Astrocyte of the spinal cord (primary cell): ENCODE data around the gene NPLOC4.

Experiments
- DNase-seq: peaks from one replicate; pipeline ENCODE4 v3.0.0; 2011; ENCODE audit warnings: low read depth, low spot score
- H3K4me3 ChIP-seq: 2 replicates; pipeline ENCODE4 v1.5.1; 2011; ENCODE audit warnings: low read depth, mild to moderate bottlenecking, low read length, moderate library complexity
- in situ Hi-C: cut with HindIII; loops from 2 replicates; pipeline ENCODE4 v1.10.0; 2017; ENCODE audit warnings: low sequenced_read_pairs
- TF ChIP-seq, protein P1 (sequence below): IDR thresholded peaks from 2 replicates; pipeline ENCODE4 v1.5.1; 2012; ENCODE audit warnings: low read depth, mild to moderate bottlenecking, low read length, inconsistent platforms

NPLOC4 gene

DNA sequence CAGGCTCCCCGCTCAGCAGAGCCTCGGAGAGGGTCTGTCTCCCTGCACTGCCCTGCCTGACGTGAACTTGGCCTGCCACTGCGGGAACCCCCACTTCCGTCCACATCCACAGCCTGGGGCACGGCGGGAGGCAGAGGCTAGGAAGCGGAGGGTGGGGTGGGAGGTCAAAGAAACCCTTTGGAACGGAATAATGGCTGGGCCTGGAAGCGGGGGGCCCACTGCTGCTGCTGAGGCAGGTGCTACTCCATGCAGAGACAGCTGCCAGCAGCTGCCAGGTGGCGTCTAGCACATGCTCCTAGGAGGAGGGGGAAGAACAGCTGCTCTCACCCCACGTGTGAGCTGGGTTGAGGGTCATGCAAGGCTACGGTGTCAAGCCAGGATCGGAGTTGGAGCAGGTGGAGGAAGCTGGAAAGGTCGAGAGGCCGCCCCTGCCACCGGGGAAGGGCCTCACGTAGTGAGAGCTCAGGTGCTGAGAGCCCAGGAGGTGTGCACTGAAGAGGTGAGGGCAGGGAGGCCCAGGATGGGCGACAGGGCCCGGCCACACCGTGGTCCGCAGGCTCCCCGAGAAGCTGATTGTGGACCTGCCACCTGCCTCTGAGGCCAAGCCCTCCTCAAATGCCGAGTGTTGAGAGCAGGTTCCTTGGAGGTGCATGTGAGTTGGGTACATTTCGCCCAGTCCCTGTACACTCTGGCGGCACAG is 98.9 kb downstream of the NPLOC4 start:
- no peak for DNase-seq
- in situ Hi-C loops, result no loop called here
- TF ChIP-seq, protein P1, sequence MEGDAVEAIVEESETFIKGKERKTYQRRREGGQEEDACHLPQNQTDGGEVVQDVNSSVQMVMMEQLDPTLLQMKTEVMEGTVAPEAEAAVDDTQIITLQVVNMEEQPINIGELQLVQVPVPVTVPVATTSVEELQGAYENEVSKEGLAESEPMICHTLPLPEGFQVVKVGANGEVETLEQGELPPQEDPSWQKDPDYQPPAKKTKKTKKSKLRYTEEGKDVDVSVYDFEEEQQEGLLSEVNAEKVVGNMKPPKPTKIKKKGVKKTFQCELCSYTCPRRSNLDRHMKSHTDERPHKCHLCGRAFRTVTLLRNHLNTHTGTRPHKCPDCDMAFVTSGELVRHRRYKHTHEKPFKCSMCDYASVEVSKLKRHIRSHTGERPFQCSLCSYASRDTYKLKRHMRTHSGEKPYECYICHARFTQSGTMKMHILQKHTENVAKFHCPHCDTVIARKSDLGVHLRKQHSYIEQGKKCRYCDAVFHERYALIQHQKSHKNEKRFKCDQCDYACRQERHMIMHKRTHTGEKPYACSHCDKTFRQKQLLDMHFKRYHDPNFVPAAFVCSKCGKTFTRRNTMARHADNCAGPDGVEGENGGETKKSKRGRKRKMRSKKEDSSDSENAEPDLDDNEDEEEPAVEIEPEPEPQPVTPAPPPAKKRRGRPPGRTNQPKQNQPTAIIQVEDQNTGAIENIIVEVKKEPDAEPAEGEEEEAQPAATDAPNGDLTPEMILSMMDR, result no peak
- H3K4me3 ChIP-seq, result no peak overlapping the region

DNA sequence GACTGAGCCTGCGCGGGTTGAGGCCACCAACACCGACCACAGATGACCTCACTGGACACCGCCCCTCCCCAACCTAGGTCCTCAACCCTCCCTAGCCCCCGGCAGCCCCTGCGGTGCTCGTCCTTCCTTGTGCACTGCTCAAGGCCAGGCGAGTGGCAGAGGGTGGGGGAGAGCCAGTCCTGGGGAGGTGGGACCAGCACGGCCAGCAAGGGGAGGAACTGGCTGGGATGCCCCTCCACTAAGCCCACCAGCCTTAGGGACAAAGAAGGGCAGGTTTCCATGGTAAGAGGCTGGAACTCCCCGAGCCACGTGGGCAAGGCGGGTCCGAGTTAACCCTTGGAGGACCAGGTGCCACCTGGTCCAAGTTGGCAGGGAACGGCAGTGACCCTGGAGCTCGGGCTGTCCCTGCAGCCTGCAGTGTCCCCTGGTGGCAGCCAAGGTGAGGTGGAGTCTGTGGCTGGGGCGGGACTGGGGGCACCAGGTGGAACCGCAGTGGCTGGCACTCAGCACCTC is 99.5 kb downstream of the NPLOC4 start:
- in situ Hi-C loops, result no loop called here
- no peak for DNase-seq
- TF ChIP-seq, protein P1, result peak; percentile 63
- no peak overlapping the region for H3K4me3 ChIP-seq

DNA sequence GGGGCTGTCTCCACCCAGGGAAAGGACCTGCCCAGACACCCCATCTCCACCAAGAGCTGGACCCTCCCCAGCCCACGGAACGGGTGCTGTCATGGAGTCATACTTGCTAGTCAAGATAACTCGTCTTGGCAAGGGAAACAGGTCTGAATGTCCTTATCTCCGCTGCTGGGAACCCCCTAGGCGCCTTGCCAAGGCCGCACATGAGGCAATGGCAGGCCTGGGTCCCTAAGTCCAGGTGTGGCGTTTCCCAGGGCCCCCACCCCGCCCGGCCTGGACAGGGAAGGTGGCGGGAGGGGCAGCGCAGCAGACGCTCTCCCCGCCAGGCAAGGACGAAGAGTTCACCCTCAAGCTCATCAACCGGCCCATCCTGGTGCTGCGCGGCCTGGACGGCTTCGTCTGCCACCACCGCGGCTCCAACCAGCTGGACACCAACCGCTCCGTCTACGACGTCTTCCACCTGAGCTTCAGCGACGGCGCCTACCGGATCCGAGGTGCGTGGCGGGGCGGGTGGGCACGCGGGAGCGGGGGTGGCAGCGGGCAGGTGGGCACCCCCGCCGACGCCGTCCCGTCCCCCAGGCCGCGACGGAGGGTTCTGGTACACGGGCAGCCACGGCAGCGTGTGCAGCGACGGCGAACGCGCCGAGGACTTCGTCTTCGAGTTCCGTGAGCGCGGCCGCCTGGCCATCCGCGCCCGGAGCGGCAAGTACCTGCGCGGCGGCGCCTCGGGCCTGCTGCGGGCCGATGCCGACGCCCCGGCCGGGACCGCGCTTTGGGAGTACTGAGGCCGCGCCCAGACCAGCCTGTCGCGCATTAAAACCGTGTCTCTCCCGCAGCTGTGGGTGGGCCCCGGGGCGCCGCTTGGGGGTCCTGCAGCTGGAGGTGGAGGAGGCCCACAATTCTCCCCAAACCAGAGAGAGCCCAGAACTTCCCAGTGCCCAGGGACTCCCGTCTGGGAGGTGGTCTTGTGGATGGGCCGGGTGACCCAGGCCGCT is 100.3 kb downstream of the NPLOC4 start:
- in situ Hi-C loops, result no loop called here
- TF ChIP-seq, protein P1, result no peak
- no peak for DNase-seq
- no peak overlapping the region for H3K4me3 ChIP-seq

DNA sequence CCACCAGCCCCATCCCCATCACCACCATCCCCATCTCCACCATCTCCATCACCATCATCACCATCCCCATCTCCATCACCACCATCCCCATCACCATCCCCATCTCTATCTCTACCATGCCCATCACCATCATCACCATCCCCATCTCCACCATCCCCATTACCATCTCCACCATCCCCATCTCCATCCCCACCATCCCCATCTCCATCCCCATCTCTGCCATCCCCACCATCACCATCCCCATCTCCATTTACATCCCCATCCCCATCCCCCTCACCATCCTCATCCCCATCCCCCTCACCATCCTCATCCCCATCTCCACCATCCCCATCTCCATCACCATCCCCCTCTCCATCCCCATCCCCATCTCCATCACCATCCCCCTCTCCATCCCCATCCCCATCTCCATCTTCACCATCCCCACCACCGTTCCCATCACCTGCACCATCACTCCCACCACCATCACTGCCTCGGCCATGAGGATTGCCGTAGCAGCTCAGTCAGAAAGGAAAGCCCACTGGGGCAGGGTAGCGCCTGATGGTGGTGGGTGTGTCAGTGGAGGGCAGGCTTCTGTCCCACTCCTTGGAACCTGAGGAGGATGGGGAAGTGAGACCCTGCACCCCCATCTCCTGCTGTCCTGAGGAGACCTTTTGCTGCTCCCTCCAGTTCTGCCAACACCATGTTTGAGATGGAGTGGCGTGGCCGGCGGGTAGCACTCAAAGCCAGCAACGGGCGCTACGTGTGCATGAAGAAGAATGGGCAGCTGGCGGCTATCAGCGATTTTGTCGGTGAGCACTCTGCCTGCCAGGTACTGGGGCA is 101.2 kb downstream of the NPLOC4 start:
- no peak for DNase-seq
- no peak overlapping the region for H3K4me3 ChIP-seq
- TF ChIP-seq, protein P1, result no peak
- in situ Hi-C loops, result no loop called here

DNA sequence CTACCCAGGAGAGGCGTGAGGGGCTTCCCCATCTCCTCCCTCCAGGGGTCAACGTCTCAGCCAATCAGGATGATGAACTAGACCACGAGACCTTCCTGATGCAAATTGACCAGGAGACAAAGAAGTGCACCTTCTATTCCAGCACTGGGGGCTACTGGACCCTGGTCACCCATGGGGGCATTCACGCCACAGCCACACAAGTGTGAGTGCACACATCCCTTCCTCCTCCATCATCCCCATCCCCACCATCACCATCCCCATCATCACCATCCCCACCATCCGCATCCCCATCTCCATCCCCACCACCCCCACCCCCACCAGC is 101.9 kb downstream of the NPLOC4 start:
- TF ChIP-seq, protein P1, result no peak
- H3K4me3 ChIP-seq, result no peak overlapping the region
- in situ Hi-C loops, result no loop called here
- DNase-seq, result no peak
